T47D (cell line): ENCODE data around the gene LARP4.
"Not testable (repeated sequence)": the region's sequence is repeated elsewhere in the genome, so short reads cannot be mapped to it uniquely, and the experiment has no call there.

Experiments used
- DNase-seq, 2 experiments: peaks; one replicate each; pipeline versions ENCODE4 v3.0.0 to v3.0.0-alpha.2; 2011 to 2012; ENCODE audit warnings: low read depth in 1 of 2, low spot score in 1 of 2
- JUND ChIP-seq: IDR thresholded peaks from 2 replicates; pipeline ENCODE4 v1.6.1; 2012; ENCODE audit warnings: low read depth
- in situ Hi-C: cut with HindIII; loops from 2 replicates; pipeline ENCODE4 v1.10.0; 2016; ENCODE audit warnings: low sequenced_read_pairs, low pct_unique_long_range_greater_than_20kb

Gene LARP4

GRCh38 chr12:50453872-50454271 lies 53.2 kb downstream of the LARP4 start:
- in situ Hi-C loops: no loop called here
- DNase-seq: no peak
- TF ChIP-seq JUND: no peak

- TF ChIP-seq JUND: no peak
- peak in 1 of 2 experiments; percentile 13 for DNase-seq
- in situ Hi-C loops: no loop called here
These were observed 57.9 kb downstream of the LARP4 start for GRCh38 chr12:50458606-50459005.

- DNase-seq: no peak
- in situ Hi-C loops: no loop called here
- no peak for TF ChIP-seq JUND
These were observed 66.8 kb downstream of the LARP4 start for GRCh38 chr12:50467439-50467838.

GRCh38 chr12:50477241-50477832 lies 76.7 kb downstream of the LARP4 start:
- in situ Hi-C loops: no loop called here
- no peak for DNase-seq
- TF ChIP-seq JUND: no peak

GRCh38 chr12:50482571-50482970 lies 81.9 kb downstream of the LARP4 start:
- in situ Hi-C loops: no loop called here
- DNase-seq: no peak
- TF ChIP-seq JUND: no peak

GRCh38 chr12:50483488-50483887 lies 82.8 kb downstream of the LARP4 start:
- TF ChIP-seq JUND: no peak
- no peak for DNase-seq
- in situ Hi-C loops: no loop called here

- in situ Hi-C loops: no loop called here
- no peak for DNase-seq
- no peak for TF ChIP-seq JUND
These were observed 88.1 kb downstream of the LARP4 start for GRCh38 chr12:50488801-50489200.

GRCh38 chr12:50498119-50498518 lies 97.4 kb downstream of the LARP4 start:
- in situ Hi-C loops: not testable (repeated sequence)

GRCh38 chr12:50504798-50505674 lies 104.4 kb downstream of the LARP4 start, which contains the start of gene DIP2B:
DIP2B (plus strand) TSS chr12:50504985; CDS start chr12:50505141, 156 bp downstream.
- DNase-seq: peak; percentile 68 to 95
- in situ Hi-C loops: no loop called here
- no peak for TF ChIP-seq JUND

More at GRCh38 chr12:50498119-50498518, 97.4 kb downstream of the LARP4 start:
- DNase-seq: not testable (repeated sequence)

GRCh38 chr12:50505675-50506530 lies 105.2 kb downstream of the LARP4 start:
- no peak for TF ChIP-seq JUND
- in situ Hi-C loops: no loop called here
- DNase-seq: no peak

GRCh38 chr12:50506753-50507473 lies 106.2 kb downstream of the LARP4 start:
- no peak for DNase-seq
- TF ChIP-seq JUND: no peak
- in situ Hi-C loops: no loop called here

- in situ Hi-C loops: no loop called here
- TF ChIP-seq JUND: no peak
- DNase-seq: no peak
These were observed 106.8 kb downstream of the LARP4 start for GRCh38 chr12:50507474-50507838.

GRCh38 chr12:50507930-50508329 lies 107.2 kb downstream of the LARP4 start:
- in situ Hi-C loops: no loop called here
- no peak for DNase-seq
- no peak for TF ChIP-seq JUND
